GM10248 (cell line): ENCODE measurements around the gene ABR.

Source experiments
- CTCF ChIA-PET: fragments of 300-600 bp; sonication (Branson Sonifier 250); formaldehyde crosslinking; extraction: SDS; loops from one replicate; lab custom pipeline; 2021; ENCODE audit warnings: antibody characterized with exemption; lab: Yijun Ruan, JAX
- POLR2A ChIA-PET: fragments of 350-650 bp; sonication (Branson Sonifier 250); formaldehyde crosslinking; extraction: SDS; loops from one replicate; lab custom pipeline; 2020; ENCODE audit warnings: antibody characterized with exemption; lab: Yijun Ruan, JAX
- DNase-seq: peaks from one replicate; pipeline ENCODE4 v3.0.0; 2012; ENCODE audit errors: extremely low spot score
- CTCF ChIP-seq: IDR thresholded peaks from 2 replicates; pipeline ENCODE4 v1.5.1; 2012; ENCODE audit warnings: mild to moderate bottlenecking, low read depth; ENCODE audit errors: extremely low read depth, missing control alignments, control extremely low read depth

The ABR gene

GRCh38 chr17:1197379-1197778 lies 17.6 kb upstream of the ABR start:
- CTCF ChIA-PET, result interaction anchor here (1.0 to 7.3 kb wide), 7 partner anchors 11 to 75 kb away, joined by 3 to 110 read pairs (median 5); no protein-coding TSS in a partner anchor
- TF ChIP-seq CTCF, result no peak
- POLR2A ChIA-PET, result interaction anchor here (1.3 to 2.7 kb wide), 3 partner anchors 13 to 31 kb away, joined by 6 to 9 read pairs (median 8); no protein-coding TSS in a partner anchor
- no peak for DNase-seq

- POLR2A ChIA-PET, result interaction anchor here (0.7 to 2.7 kb wide), 3 partner anchors 13 to 30 kb away, joined by 3 to 9 read pairs (median 6); no protein-coding TSS in a partner anchor
- CTCF ChIA-PET, result interaction anchor here (1.2 to 7.3 kb wide), 4 partner anchors 11 to 75 kb away, joined by 4 to 110 read pairs (median 14); no protein-coding TSS in a partner anchor
- no peak for TF ChIP-seq CTCF
- DNase-seq, result no peak
Observed at GRCh38 chr17:1196946-1197345, 17.2 kb upstream of the ABR start.

- POLR2A ChIA-PET, result no interaction called here
- no peak for DNase-seq
- no peak for TF ChIP-seq CTCF
- CTCF ChIA-PET, result interaction anchor here (1.0 to 13.1 kb wide), 3 partner anchors 9 to 70 kb away, joined by 4 to 153 read pairs (median 6); no protein-coding TSS in a partner anchor
Observed at GRCh38 chr17:1192911-1193699, 13.3 kb upstream of the ABR start.

- ChIA-PET CTCF (interaction anchor here (2.0 to 13.1 kb wide), 2 partner anchors 9 to 68 kb away, joined by 6 to 153 read pairs; no protein-coding TSS in a partner anchor), POLR2A (no interaction called here)
- DNase-seq, result no peak
- no peak for TF ChIP-seq CTCF
Observed at GRCh38 chr17:1190751-1191331, 11.1 kb upstream of the ABR start.

- TF ChIP-seq CTCF, result no peak
- ChIA-PET POLR2A (no interaction called here), CTCF (interaction anchor here (0.8 to 13.1 kb wide), 8 partner anchors 10 to 66 kb away, joined by 3 to 153 read pairs (median 7); no protein-coding TSS in a partner anchor)
- no peak for DNase-seq
Observed at GRCh38 chr17:1188812-1189504, 9.2 kb upstream of the ABR start.
